ENCODE results near the gene RGS3. TPM values are rescaled to one million over a fixed set of nuclear protein-coding genes. Genes with fewer than 3 reads are reported as not detected.

Gene RGS3
- total RNA-seq, 2 experiments from 2014 or later, result 22.8 to 32.9 TPM

- no peak for DNase-seq (ENCODE audit: low spot score)
- Histone ChIP-seq H3K79me2 (ENCODE audit: insufficient read depth, low read depth, low read length) (no peaks in the 10 kb centered on the region; the same call in 1 of the 2 replicates), H3K9me2 (ENCODE audit: insufficient read depth, low read length) (no peaks in the 10 kb centered on the region), H3K4me1 (ENCODE audit: insufficient read depth, low read length, poor library complexity, severe bottlenecking) (peaks cover 92% of the 10 kb centered on the region), H3K27ac (ENCODE audit: low read depth, low read length, poor library complexity, severe bottlenecking) (no peak overlapping the region), H3K4me3 (ENCODE audit: low read depth, low read length, poor library complexity, severe bottlenecking) (no peak overlapping the region), H3K9me3 (ENCODE audit: low read length) (no peaks in the 10 kb centered on the region), H4K20me1 (ENCODE audit: insufficient read depth, low read length) (no peaks in the 10 kb centered on the region), H3K36me3 (ENCODE audit: insufficient read depth, low read length) (no peaks in the 10 kb centered on the region), H2AFZ (ENCODE audit: low read length) (no peak overlapping the region), H3K4me2 (ENCODE audit: low read length) (peak overlapping the region; percentile 39)
- TF ChIP-seq, protein P1, sequence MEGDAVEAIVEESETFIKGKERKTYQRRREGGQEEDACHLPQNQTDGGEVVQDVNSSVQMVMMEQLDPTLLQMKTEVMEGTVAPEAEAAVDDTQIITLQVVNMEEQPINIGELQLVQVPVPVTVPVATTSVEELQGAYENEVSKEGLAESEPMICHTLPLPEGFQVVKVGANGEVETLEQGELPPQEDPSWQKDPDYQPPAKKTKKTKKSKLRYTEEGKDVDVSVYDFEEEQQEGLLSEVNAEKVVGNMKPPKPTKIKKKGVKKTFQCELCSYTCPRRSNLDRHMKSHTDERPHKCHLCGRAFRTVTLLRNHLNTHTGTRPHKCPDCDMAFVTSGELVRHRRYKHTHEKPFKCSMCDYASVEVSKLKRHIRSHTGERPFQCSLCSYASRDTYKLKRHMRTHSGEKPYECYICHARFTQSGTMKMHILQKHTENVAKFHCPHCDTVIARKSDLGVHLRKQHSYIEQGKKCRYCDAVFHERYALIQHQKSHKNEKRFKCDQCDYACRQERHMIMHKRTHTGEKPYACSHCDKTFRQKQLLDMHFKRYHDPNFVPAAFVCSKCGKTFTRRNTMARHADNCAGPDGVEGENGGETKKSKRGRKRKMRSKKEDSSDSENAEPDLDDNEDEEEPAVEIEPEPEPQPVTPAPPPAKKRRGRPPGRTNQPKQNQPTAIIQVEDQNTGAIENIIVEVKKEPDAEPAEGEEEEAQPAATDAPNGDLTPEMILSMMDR (conservative IDR thresholded peaks at IDR 0.05; ENCODE audit: low read length), result no peak
- TF ChIP-seq EZH2phosphoT487 (IDR thresholded peaks at IDR 0.05; ENCODE audit: borderline replicate concordance, low read depth, low read length), result no peak
- no TSS peak for BruUV-seq (replicated peaks)
- ChIA-PET CTCF (ENCODE audit: unreplicated experiment) (interaction anchor here (1.2 kb wide), 1 partner anchor 59 kb away, joined by 3 read pairs; no protein-coding TSS in a partner anchor), POLR2A (interaction anchor here (0.7 to 5.8 kb wide), 8 partner anchors 27 to 172 kb away, joined by 3 to 61 read pairs (median 5); partner anchors contain the start of genes C9orf43 and POLE3)
- intact Hi-C loops (cut with micrococcal nuclease; ENCODE audit: unreplicated experiment), result loop anchor here (5.0 kb wide), 1 partner anchor 137 kb away; no protein-coding TSS in a partner anchor
Observed at GRCh38 chr9:113520109-113520642, 56.6 kb downstream of the RGS3 start.

DNA sequence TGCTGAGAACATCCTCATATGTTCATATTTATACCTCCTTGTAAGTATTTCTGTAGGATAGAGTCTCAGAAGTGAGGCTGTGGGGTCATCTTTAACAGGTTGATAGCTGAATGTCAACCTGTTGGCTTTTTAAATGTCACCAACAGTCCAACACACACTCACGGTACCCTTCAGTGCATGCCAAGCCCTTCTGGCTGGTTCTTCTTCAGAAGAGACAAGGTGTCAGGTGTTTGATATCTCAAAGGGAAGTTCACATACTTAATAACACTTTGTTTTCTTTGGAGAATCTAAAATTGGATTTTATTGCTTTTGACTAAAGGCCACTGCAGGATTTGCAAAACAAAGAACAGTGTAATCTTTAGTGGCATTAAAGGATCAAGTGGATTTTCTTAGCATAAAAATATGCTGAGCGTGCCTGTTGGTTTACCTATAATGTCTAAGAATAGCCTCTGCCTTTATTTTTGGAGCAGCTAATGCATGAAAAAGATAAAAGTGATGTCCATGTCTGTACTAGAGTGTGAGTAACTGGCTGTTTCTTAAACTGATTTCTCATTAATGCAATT, 58.2 kb downstream of the RGS3 start:
- POLR2A ChIA-PET, result interaction anchor here (1.0 to 5.8 kb wide), 4 partner anchors 9 to 59 kb away, joined by 3 to 61 read pairs (median 8); no protein-coding TSS in a partner anchor
- Histone ChIP-seq H3K4me1 (ENCODE audit: insufficient read depth, low read length, poor library complexity, severe bottlenecking) (peaks cover 84% of the 10 kb centered on the region), H3K27ac (ENCODE audit: low read depth, low read length, poor library complexity, severe bottlenecking) (peak overlapping the region; percentile 77), H3K9me2 (ENCODE audit: insufficient read depth, low read length) (no peaks in the 10 kb centered on the region), H3K36me3 (ENCODE audit: insufficient read depth, low read length) (no peaks in the 10 kb centered on the region), H3K79me2 (ENCODE audit: insufficient read depth, low read depth, low read length) (no peaks in the 10 kb centered on the region; the same call in 1 of the 2 replicates), H3K4me3 (ENCODE audit: low read depth, low read length, poor library complexity, severe bottlenecking) (peak overlapping the region; percentile 57), H4K20me1 (ENCODE audit: insufficient read depth, low read length) (no peaks in the 10 kb centered on the region), H3K4me2 (ENCODE audit: low read length) (peak overlapping the region; percentile 88), H3K9me3 (ENCODE audit: low read length) (no peaks in the 10 kb centered on the region), H2AFZ (ENCODE audit: low read length) (no peak overlapping the region)
- intact Hi-C loops (cut with micrococcal nuclease; ENCODE audit: unreplicated experiment), result loop anchor here (1.0 to 5.0 kb wide), 2 partner anchors 61 to 136 kb away; no protein-coding TSS in a partner anchor
- TF ChIP-seq EZH2phosphoT487 (IDR thresholded peaks at IDR 0.05; ENCODE audit: borderline replicate concordance, low read depth, low read length), result no peak
- TF ChIP-seq, protein P1 (conservative IDR thresholded peaks at IDR 0.05; ENCODE audit: low read length), result no peak
- no TSS peak for BruUV-seq (replicated peaks)
- DNase-seq (ENCODE audit: low spot score), result peak; percentile 41
- CTCF ChIA-PET (ENCODE audit: unreplicated experiment), result interaction anchor here (1.9 kb wide), 1 partner anchor 57 kb away, joined by 8 read pairs; no protein-coding TSS in a partner anchor
